T-helper 22 cell (primary cell): ENCODE measurements around the gene CUL9.
A peak's percentile ranks its signal among the peaks of the same experiment; 100 is the strongest.
"Not testable (repeated sequence)": the region's sequence is repeated elsewhere in the genome, so short reads cannot be mapped to it uniquely, and the experiment has no call there.

ENCODE experiments used
- DNase-seq: peaks from one replicate; pipeline ENCODE4 v3.0.0-alpha.2; 2020; ENCODE audit warnings: low read depth

Gene CUL9

GRCh38 chr6:43181942-43182860 lies at the start of gene CUL9:
TSS of gene CUL9 (plus strand) at chr6:43182196. CDS start at chr6:43184311, 2,115 bp downstream.
- DNase-seq: peak; percentile 70

- DNase-seq: no peak
These were observed 43.7 kb upstream of the CUL9 start for GRCh38 chr6:43138267-43138666.

GRCh38 chr6:43139973-43140372 lies 42.0 kb upstream of the CUL9 start:
- not testable (repeated sequence) for DNase-seq

- DNase-seq: no peak
These were observed 40.4 kb upstream of the CUL9 start for GRCh38 chr6:43141644-43142043.

DNA sequence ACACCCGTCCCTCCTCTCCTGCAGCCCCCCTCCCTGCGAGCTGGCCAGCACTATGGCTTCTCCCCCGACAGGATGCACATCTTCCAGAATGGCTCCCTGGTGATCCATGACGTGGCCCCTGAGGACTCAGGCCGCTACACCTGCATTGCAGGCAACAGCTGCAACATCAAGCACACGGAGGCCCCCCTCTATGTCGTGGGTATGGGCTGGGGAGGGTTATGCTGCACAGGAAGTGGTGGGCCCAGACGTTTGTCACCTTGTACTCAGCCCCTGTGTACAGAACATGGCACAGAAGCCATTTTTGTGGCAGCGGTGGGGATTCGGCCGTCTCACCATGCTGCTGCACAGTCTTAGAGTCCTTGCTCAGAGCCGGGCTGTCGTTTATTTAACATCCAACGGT lies 39.9 kb upstream of the CUL9 start:
- no peak for DNase-seq

DNA sequence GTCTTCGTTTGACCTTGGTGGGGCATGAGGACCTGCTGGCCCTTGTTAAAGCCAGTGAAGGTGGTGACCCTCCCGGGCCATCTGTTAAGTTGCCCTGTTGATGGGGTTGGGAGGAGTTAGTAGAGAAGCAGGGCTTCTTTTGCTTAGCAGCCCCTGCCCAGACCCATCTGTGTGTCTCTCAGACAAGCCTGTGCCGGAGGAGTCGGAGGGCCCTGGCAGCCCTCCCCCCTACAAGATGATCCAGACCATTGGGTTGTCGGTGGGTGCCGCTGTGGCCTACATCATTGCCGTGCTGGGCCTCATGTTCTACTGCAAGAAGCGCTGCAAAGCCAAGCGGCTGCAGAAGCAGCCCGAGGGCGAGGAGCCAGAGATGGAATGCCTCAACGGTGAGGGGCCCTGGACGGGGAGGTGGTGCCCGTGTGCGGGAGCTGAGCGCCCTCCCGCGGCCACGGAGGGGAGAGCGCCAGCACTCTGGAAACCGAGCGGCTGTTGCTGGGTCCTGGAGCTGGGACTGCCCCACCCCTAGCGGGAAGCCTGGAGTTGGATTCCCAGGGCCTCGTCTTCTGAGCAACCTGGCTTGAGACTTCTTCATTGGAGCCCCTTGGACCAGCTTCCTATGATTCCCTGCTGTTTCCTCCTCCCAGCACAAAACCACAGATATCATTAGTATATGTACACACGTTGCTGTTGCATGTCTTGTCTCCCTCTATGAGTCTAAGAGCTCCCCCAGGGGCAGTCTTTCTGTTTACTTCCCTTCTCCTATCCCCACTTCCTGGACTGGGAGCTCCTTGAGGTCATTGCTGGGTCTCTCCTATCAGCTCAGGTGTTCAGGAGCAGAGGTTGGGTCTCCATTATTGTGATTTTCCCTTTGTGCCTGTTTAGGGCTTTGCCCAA lies 38.5 kb upstream of the CUL9 start:
- DNase-seq: peak; percentile 16

DNA sequence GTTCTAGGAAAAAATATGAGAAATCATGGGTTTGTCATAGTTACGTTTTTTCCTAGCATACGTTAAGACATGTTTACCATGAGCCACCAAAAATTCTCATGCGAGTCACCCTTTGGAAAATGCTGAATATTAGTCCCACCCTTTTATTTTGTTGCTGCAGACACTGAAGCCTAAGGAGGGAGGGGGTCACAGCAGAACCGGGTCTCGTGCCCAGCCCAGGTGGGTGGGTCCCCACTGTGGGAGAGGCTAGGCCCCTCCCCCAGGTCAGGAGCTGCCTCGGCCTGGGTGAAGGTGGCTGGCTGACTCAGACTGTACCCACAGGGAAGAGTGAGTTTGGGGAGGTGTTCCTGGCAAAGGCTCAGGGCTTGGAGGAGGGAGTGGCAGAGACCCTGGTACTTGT lies 37.1 kb upstream of the CUL9 start:
- no peak for DNase-seq

DNA sequence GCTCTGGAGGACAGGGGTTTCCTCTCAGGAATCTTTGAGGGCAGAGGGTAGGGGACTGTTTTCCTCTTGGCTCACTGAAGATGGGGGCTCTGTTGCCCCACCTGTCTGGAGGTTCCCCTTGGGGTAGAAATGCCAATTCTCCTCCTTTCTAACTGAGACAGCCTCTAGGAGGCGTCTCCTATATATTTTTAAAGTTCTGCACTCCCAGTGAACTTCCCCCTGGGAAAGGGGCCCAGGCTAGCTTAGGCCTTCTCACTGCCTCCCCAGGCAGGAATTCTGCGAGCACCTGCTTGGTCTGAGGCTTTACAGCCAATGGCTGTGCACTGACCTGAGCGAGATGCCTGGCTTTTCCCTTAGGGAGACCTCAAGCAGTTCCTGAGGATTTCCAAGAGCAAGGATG lies 35.7 kb upstream of the CUL9 start:
- DNase-seq: no peak

DNA sequence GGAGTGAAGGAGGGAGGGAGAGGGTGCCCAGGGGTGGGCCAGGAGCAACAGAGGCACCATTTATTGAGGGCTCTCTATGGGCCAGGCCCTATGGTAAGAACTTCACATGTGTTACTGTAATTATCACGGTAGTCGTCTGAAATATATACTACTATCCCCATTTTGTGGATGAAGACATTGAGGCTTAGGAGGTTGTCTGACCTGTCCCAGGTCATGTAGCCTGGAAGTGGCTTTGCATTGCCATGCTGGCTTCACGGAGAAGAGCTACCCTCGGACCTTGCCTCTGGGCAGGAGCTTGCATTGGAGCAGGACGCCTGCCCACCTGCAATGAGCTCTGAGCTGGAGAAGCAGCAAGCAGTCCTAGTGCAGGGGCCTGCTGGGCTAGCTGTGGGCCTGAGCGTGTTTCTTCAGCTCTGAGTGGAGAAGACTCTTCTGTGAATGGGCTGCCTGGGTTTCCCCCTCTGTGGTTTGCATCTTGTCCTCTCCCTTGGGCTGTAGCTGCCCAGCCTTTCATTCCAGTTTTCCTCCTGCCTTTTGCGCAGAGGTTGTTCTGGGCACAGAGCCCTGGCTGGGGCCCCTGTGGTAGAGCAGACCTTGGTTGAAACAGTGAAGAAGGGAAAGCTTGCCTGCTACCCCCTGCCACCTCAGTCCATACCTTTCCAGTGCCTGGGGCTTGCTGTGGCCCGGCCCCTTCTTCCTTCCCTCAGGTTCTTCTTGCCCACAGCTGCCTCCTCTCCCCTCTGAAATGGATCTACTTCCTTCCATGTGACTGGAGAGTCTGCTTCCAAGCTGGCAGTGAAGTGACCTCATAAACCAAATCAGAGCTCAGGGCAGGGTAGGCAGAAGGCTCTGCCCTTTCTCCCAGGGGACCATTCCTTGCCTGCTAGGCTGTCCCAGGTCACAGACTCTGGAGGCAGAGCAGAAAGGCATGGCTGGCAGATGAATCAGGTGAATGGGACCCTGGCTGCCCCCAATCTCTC lies 35.0 kb upstream of the CUL9 start:
- no peak for DNase-seq

GRCh38 chr6:43147691-43148477 lies 34.1 kb upstream of the CUL9 start:
- DNase-seq: no peak

GRCh38 chr6:43149265-43149664 lies 32.7 kb upstream of the CUL9 start:
- no peak for DNase-seq

DNA sequence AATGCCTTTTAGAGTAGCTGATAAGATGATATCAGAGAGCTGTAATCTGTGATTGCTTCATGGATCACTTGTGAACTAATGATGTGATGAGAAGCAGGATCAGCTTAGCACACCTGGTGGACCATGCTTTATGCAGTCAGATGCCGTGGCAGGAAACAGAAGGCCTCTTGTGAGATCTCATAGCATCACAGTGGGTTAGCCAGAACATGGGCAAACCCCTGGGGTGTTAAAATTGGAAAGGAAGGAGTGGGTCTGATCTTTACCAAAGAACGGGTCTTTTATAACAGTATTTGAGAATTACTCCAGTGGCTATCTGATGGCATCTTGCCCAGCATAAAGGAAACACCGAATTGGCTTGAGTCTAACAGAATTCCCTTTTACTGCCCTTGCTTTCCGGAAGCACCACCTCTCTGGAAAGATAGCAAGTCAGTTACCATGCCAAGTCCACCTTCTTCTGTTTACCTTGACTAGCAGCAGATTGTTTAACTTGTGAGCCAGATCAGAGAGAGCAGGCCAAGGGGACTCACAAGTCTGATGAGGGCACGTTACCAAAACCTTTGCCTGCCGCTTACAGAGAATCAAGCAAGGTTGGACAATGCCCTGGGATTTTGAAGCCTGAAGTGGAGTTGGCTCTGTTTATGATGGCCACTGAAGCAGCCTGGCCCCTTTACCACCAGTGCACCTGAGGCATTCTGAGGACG lies 31.8 kb upstream of the CUL9 start:
- no peak for DNase-seq

- DNase-seq: no peak
These were observed 22.4 kb upstream of the CUL9 start for GRCh38 chr6:43159599-43159998.

DNA sequence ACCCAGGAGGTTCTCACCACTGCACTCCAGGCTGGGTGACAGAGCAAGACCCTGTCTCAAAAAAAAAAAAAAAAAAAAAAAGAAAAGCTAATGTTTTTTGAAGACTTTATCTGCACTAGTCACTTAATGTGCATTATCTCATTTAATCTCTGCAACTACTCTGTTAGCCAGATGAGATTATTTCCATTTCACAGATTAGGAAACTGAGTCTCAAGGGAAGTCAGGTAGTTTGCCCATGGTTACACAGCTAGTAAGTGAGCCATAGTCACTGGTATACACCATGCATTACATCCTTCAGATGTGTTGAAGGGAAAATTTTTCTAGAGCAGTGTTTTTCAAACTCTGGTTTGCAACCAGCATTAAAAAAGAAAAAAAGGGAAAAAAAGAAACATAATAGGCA lies 18.1 kb upstream of the CUL9 start:
- no peak for DNase-seq

- no peak for DNase-seq
These were observed 11.5 kb upstream of the CUL9 start for GRCh38 chr6:43170417-43170930.

DNA sequence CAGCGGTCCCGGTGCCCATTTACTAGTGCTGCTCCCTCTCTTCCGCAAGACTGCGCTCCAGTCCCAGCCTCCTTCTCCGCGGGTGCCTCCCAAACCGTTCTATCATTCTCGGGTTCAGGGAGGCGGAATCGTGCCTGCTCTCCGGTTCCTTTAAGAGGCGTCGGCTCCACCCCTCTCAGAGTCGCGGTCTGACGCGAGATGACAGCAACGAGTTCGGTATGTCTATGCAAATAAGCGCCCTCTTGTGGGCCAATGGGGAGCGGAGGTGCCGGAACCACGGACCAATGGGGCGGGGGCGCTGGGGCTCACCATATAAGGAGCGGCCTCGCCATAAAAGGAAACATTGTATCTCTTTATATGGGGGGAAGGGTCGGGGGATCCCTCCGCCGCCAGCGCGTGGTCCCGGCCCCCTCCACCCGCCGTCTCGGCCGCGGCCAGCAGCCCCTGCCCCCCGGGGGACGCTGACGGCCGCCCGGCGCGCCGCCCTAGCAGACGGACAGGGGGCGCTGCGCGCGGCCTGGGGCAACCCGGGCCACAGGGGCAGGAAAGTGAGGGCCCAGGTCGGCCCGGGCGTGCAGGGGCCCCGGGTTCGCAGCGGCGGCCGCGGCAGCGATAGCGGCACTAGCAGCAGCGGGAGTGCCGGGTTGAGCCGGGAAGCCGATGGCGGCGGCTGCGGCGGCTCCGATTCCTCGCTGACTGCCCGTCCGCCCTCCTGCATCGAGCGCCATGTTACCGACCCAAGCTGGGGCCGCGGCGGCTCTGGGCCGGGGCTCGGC lies 10.9 kb upstream of the CUL9 start, which contains the start of gene SRF:
Gene SRF (plus strand): TSS at position 339 of the 776 bp plus-strand sequence. CDS start 388 bp downstream, at position 727.
- DNase-seq: peak; percentile 98

DNA sequence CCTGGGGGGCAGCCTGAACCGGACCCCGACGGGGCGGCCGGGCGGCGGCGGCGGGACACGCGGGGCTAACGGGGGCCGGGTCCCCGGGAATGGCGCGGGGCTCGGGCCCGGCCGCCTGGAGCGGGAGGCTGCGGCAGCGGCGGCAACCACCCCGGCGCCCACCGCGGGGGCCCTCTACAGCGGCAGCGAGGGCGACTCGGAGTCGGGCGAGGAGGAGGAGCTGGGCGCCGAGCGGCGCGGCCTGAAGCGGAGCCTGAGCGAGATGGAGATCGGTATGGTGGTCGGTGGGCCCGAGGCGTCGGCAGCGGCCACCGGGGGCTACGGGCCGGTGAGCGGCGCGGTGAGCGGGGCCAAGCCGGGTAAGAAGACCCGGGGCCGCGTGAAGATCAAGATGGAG lies 10.3 kb upstream of the CUL9 start:
- peak; percentile 9 for DNase-seq

- peak; percentile 51 for DNase-seq
These were observed 9.6 kb upstream of the CUL9 start for GRCh38 chr6:43172104-43173007.
